ENCODE data around the gene SLC2A3.
A peak's percentile ranks its signal among the peaks of the same experiment; 100 is the strongest.
"Not testable (repeated sequence)": the region's sequence is repeated elsewhere in the genome, so short reads cannot be mapped to it uniquely, and the experiment has no call there.

Gene SLC2A3

DNA sequence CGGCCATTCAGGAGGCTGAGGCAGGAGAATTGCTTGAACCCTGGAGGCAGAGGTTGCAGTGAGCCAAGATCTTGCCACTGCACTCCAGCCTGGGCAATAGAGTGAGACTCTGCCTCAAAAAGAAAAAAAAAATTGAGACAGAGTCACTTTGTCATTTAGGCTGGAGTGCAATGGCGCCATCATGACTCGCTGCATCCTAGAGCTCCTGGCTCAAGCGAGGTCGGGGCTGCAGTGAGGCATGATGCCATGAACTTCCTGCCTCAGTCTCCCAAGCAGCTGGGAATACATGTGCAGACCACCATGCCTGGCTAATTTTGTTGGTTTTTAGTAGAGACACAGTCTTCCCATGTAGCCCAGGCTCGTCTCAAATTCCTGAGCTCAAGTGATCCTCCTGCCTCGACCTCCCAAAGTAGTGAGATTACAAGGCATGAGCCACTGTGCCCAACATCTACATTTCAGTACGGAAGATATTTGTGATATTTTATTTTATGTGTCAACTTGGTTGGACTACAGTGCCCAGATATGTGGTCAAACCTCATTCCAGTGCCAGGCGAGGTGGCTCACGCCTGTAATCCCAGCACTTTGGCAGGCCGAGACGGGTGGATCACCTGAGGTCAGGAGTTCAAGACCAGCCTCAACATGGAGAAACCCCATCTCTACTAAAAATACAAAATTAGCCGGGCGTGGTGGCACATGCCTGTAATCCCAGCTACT, 14.4 kb upstream of the SLC2A3 start:
- not testable (repeated sequence) for DNase-seq (ENCODE audit: low spot score)

DNA sequence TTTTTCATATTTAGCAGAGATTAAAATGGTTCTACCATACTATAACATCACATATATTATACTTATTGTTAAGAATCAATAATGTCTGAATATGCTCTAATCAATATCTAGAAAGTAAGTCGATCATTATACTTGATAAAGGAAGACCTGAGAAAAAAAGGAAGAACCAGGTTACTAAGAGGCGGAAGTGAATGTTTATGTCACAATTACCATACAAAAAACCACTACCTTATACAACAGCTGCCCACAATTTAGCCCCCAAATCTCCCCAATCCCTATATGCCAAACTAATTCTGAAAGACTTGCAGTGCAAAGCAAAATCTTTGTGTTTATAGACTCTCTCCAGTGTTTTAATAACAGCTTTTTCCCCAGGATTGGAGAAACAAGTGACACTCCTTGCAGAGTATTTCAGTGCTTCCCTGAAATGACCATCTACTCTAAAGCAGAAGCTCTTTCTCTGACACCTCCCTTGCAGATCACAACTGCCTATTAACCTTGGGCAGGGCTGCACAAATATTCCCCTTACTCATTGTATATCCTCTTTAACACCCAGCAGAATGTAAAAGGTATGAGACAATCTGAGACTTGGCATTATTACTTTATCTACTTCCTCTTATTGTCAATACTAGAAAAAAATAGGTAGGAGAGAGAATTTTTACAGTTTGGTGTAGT, 12.7 kb upstream of the SLC2A3 start:
- DNase-seq (ENCODE audit: low spot score): no peak

DNA sequence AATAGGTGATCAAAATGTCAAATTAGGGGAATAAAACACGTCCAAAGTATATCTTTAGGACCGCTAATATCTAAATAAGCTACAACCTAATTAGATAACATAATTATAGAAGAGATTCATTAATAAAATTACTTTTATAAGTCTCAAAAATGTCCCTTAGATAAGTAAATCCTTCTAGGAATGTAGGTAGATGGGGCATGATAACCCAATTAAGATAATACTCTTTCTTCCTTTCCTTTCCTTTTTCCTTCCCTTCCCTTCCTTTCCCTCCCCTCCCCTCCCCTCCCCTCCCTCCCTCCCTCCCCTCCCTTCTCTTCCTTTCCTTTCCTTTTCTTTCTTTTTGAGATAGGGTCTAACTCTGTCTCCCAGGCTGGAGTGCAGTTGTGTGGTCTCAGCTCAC, 11.0 kb upstream of the SLC2A3 start:
- DNase-seq (ENCODE audit: low spot score): no peak

DNA sequence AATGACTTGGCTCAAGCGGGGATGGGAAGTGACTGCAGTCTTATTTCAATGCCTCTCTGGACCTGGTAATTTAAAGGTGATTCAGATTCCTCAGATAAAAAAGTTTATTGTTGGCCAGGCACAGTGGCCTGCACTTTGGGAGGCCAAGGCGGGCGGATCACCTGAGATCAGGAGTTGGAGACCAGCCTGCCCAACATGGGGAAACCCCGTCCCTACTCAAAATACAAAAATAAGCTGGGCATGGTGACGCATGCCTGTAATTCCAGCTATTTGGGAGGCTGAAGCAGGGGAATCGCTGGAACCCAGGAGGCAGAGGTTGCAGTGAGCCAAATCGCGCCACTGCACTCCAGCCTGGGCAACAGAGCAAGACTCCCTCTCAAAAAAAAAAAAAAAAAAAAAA, 8.8 kb upstream of the SLC2A3 start:
- not testable (repeated sequence) for DNase-seq (ENCODE audit: low spot score)

DNA sequence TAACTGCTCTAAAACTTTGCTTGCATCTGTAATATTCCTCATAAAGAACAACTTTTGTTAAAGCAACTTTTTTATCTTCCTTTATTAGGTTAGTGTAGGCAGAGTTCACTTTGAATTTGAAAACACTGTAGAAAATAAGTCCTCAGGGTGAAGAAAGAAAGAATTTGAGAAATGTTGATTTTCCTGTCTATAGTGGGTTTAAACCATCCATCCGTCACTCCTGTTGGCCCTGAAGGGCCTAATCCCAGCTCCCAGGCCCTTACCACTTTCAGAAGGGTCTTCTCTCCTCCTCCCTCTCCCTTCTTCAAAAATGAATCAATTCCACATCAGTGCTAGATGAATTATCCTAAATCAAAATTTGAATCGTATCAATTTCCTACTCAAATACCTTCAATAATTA, 4.9 kb upstream of the SLC2A3 start:
- no peak for DNase-seq (ENCODE audit: low spot score)

DNA sequence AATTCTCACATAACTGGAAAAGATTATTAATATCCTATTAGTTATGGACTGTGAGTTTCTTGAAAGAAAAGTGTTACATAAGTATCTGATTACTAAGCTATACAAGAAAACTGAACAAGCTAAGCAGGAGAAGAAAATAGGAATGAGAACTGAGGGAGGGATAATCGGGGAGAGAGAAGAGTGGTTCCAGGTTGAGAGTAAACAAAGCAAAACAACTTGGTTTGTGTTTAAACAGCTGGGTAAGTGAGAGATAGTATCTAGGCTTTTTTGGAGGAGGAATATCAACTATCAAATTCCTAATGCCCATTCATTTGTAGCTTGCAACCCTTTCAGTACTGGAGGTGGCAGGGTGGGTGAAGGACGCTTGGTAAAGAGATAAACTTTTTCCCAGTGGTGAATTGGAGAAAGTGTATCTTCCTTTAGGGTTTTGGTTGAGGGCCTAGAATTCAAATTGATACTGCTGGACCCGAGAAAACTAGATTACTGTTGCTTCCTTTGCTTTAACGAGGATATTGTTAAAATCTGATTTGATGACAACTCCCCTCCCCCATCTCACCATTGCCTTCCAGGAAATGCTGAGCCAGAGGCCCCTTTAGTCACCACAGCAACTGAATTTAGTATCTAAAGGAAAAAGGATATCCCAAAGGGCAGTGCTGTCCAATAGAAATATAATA, 2.0 kb upstream of the SLC2A3 start:
- no peak for DNase-seq (ENCODE audit: low spot score)

DNA sequence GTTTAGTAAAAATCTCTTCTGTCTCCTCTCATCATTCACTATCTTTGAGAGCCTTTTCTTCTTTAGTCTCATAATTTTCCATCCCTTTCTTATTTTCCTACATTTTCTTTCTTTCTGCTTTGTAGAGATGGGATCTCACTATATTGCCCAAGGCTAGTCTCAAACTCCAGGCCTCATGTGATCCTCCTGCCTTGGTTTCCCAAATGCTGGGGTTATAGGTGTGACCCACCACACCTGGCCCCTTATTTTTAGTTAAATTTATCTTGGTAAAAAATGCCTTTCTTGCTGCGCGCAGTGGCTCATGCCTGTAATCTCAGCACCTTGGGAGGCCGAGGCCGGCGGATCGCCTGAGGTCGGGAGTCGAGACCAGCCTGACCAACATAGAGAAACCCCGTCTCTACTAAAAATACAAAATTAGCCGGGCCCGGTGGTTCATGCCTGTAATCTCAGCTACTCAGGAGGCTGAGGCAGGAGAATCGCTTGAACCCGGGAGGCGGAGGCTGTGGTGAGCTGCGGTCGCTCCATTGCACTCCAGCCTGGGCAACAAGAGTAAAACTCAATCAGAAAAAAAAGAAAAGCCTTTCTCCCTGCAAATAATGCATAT, 996 bp downstream of the SLC2A3 start:
- DNase-seq (ENCODE audit: low spot score): no peak

DNA sequence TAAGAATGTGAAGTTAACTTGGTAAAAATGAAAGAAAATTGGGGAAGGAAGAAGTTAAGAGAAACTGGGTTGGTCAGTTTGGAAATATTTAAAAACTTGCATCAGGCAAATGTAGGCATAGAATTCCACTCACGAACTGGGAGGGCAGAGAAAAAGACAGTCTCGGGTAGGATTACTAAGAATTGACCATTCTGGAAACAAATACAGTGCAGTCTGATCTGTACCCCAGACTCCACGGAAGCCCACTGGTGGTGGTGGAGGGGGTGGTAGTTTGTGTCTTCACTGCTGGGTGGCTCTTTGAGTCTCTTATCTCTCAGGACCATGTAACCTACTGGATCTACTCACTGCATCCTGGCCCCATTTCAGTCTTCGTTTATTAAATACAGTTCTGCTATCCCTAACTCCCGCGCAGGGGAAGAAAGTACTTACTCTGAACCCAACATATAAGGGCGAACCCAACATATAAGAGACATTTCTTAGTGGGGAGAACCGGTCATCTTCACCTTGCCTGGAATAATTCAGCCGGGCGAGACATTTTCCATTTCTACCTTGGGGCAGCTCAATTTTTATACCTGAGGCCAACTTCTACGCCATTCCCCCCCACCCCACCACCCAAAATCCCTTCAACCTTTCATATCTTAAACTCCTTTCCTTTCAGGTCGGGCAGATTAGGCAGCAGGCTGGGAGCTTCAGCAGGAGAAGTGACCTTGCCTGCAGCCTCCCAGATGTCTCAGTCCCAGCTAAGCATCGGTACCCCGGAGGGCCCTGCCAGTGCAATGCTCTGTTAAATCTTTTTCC, 1.7 kb downstream of the SLC2A3 start:
- no peak for DNase-seq (ENCODE audit: low spot score)

DNA sequence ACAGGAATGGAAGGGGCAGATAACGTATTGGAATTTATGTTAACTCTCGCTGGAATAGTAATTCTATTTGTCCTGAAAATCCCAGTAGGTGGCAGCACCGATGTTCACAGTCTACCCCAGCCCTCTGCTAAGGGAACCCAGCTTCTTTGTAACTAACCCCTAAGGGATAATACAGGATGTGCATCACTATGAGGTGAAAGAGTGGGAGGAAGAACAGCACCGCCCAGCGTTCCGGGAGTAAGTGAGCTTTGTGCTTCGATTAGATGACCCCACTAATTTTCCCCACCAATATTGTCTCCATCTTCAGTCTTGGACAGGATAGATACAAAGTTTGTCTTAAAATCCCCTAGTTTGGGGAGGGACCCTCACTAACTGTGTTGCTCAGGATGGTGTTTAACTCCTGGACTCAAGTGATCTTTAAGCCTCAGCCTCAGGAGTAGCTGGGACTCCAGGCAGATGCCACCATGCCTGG, 2.7 kb downstream of the SLC2A3 start:
- DNase-seq (ENCODE audit: low spot score): peak; percentile 79

DNA sequence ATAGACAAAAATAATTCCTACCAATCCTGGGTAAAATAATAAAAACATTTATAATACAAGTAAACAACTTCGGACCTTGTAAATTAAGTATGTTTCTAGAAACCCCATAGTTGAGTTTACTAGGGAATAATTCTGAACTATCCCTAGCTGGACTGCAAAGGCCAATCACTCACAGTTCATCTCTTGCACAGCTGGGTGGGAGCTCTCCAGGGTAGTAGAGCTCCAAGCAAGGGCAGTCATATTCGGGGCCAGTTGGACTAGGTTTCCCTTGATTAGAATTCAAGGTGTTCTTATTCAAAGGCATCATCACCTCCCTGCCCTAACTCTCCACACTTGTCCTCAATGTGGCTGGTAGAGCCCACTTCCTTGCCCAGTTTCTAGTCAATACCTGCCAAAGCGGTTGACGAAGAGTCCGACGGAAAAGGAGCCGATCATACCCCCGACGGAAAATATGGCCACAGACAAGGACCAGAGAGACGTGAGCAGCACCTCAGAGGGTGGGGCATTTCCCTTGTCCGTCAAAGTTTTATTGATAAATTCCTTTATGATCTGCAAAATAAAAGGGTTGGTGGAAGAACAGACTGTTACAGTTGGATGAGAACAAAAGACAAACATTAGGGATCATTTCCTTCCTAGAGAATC, 3.3 kb downstream of the SLC2A3 start:
- DNase-seq (ENCODE audit: low spot score): not testable (repeated sequence)

DNA sequence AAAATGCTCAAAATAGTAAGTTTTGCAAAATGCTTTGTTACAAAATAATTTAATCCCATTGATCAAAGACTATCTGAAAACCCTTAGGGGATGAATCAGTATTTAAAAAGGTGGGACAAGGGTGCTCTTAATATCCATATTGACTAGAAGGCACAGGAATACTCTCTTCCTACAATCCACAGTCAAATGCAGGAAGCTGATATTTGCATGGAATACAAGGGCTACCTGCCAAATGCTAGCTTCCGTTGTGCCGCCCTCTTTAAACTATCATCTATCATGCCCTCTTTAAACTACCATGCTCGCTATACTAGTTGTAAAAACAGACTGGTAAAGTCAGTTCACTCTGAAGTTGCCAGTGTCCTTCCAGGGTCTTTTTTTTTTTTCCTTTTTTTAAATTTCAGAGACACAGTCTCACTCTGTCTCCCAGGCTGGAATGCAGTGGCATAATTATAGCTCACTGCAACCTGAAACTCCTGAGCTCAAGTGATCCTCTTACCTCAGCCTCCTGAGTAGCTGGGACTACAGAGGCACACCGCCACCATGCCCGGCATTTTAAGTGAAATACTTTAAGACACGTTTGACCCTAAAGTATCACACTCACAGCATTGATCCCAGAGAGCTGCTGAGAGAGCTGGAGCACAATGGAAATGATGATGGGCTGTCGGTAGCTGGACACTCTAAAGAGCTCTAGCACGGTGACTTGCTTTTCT, 6.7 kb downstream of the SLC2A3 start:
- DNase-seq (ENCODE audit: low spot score): no peak

DNA sequence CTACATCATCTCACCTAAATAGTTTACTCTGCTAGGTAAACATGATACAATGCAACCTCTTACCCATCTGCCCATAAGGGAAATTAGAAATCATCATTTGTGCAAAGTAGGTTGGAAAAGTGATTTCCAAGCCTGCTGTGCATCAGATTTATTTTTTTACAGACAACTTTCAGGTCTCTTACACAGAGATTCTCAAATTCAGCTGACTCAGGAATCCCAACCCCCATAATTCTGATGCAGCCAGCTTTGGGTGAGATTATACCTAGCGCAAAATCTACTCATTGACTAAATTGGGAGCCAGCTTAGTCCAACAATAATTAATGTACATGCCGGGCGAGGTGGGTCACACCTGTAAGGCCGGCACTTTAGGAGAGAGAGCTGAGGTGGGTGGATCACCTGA, 8.5 kb downstream of the SLC2A3 start:
- no peak for DNase-seq (ENCODE audit: low spot score)

DNA sequence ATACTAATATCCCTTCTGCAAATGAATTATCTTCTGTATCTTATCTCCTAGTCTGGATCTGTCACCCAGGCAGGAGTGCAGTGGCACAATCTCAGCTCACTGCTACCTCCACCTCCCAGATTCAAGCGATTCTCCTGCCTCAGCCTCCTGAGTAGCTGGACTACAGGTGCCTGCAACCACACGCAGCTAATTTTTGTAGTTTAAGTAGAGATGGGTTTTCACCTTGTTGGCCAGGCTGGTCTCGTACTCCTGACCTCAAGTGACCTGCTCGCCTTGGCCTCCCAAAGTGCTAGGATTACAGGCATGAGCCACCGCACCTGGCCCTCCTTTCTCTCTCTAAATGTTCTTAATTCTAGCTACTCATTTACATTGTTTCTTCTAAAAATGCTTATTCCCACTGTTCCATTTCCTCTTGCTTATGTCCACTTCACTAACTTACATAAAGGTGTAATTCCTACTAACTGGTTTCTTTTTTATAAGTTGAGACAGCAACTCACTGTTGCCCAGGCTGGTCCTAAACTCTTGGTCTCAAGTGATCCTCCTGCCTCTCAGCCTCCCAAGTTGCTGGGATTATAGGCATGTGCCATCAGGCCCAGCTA, 9.8 kb downstream of the SLC2A3 start:
- not testable (repeated sequence) for DNase-seq (ENCODE audit: low spot score)

DNA sequence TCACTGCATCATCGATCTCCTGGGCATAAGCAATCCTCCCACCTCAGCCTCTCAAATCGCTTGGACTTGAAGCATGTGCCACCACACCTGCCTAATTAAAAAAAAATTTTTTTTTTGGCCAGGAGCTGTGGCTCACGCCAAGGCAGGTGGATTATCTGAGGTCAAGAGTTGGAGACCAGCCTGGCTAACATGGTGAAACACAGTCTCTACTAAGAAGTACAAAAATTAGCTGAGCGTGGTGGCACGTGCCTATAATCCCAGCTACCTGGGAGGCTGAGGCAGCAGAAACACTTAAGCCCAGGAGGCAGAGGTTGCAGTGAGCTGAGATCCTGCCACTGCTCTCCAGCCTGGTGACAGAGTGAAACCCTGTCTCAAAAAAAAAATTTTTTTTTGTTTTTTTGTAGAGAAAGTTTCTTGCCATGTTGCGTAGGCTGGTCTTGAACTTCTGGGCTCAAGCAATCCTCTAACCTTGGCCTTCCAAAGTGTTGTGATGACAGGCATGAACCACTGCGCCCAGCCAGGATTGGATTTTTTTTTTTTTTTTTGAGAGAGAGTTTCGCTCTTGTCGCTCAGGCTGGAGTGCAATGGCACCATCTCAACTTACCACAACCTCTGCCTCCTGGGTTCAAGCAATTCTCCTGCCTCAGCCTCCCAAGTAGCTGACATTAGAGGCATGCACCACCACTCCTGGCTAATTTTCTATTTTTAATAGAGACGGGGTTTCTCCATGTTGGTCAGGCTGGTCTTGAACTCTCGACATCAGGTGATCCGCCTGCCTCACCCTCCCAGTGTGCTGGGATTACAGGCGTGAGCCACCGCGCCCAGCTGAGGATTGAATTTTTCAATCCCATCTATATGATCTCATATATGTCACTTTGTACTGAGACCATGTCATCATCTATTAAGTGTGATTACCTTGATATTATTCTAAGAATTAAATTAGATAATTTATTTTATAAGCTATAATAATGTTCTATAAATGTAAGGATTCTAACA, 12.4 kb downstream of the SLC2A3 start:
- DNase-seq (ENCODE audit: low spot score): no peak

DNA sequence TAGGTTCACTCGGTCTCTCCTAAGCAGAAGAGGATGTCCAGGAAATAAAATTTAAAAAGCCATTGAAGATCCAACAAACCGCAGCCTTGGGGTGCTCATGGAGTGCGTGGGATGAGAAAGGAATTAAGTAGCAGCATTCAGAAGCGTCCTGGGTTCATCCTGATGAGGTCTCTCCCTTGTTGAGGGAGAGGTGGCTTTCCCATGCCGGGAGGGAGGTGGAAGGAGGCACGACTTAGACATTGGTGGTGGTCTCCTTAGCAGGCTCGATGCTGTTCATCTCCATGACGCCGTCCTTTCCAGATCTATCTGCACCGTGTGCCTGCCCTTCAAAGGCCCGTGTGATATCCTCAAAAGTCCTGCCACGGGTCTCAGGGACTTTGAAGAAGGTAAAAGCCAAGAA, 14.8 kb downstream of the SLC2A3 start:
- DNase-seq (ENCODE audit: low spot score): not testable (repeated sequence)

DNA sequence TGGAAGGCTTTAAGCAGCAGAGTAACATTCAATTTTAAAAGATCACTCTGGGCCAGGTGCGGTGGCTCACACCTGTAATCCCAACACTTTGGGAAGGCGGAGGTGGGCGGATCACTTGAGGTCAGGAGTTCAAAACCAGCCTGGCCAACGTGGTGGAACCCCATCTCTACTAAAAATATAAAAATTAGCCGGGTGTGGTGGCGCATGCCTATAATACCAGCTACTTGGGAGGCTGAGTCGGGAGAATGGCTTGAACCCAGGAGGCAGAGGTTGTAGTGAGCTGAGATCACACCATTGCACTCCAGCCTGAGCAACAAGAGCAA, 17.8 kb downstream of the SLC2A3 start:
- DNase-seq (ENCODE audit: low spot score): not testable (repeated sequence)

DNA sequence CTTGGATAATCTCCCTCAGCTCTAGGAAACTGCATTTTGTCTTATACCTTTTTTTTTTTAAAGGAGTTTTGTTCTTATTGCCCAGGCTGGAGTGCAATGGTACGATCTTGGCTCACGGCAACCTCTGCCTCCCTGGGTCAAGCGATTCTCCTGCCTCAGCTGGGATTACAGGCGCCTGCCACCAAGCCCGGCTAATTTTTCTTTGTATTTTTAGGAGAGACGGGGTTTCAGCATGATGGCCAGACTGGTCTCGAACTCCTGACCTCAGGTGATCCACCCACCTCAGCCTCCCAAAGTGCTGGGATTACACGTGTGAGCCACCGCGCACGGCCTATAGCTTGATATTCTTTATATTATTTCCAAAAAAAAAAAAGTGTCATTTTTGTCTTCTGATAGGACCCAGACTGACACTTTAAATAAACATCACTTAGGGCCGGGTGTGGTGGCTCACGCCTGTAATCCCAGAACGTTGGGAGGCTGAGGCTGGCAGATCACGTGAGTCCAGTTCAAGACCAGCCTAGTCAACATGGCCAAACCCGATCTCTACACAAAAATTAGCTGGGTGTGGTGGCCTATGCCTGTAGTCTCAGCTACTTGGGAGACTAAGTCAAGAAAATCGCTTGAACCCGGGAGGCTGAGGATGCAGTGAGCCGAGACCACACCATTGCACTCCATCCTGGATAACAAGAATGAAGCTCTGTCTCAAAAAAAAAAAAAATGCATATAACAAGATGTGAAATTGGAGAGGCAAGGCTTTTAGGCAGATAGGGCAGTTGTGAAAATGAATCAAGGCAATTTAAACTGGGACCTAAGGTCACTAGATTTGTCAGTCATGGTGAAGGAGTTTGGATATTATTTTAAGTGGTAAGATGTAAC, 18.4 kb downstream of the SLC2A3 start:
- no peak for DNase-seq (ENCODE audit: low spot score)

DNA sequence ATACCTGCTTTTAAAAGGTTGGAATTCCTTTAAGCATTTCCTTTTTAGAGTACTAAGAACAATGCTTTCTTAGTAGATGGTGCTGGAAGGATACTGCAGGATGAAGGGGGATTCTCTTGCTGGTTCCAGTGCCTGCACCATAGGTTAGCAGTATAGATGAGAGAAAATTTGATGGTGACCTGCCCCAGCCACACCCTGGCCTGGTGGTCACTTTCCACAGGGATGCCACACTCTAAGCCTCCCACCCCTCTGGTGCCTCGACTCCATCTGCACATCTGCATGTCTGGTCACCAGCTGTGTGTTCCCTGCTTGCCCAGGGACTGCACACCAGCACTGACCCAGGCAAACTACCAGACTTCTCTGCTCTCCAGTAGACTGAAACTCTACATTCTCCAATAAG, 19.1 kb downstream of the SLC2A3 start:
- DNase-seq (ENCODE audit: low spot score): no peak

Data from D341Med (cell line).